Mucosa of rectum (tissue), 2 donors: Measurements from ENCODE around the gene SOD2.
"Not testable (repeated sequence)": the region's sequence is repeated elsewhere in the genome, so short reads cannot be mapped to it uniquely, and the experiment has no call there.

Source experiments
- H3K27ac ChIP-seq, 2 donors: one replicate each; pipeline ENCODE4 v1.7.0; 2013; ENCODE audit warnings: inconsistent platforms in 2 of 2, low read depth in 2 of 2, low read length in 2 of 2
- H3K27me3 ChIP-seq, 2 donors: one replicate each; pipeline ENCODE4 v1.7.0; 2013; ENCODE audit warnings: low read length in 2 of 2; ENCODE audit not compliant: control insufficient read depth in 2 of 2, insufficient read depth in 2 of 2
- H3K36me3 ChIP-seq, 2 donors: one replicate each; pipeline ENCODE4 v1.7.0; 2013; ENCODE audit warnings: low read length in 2 of 2; ENCODE audit not compliant: control insufficient read depth in 2 of 2, insufficient read depth in 2 of 2
- H3K4me1 ChIP-seq, 2 donors: one replicate each; pipeline ENCODE4 v1.7.0; 2013; ENCODE audit warnings: low read length in 2 of 2, mild to moderate bottlenecking in 1 of 2; ENCODE audit not compliant: control insufficient read depth in 2 of 2, insufficient read depth in 2 of 2
- H3K4me3 ChIP-seq, 2 donors: one replicate each; pipeline ENCODE4 v1.7.0; 2013; ENCODE audit warnings: low read length in 2 of 2
- H3K9ac ChIP-seq, 2 donors: one replicate each; pipeline ENCODE4 v1.7.0; 2013; ENCODE audit warnings: low read length in 2 of 2, low read depth in 1 of 2, mild to moderate bottlenecking in 1 of 2
- H3K9me3 ChIP-seq, 2 donors: one replicate each; pipeline ENCODE4 v1.7.0; 2013; ENCODE audit warnings: low read length in 2 of 2; ENCODE audit not compliant: control insufficient read depth in 2 of 2
- donor health status: healthy.
- donor health status: Normal muscosa, but diverticular disease.

The SOD2 gene

GRCh38 chr6:159693128-159693893, at the start of gene SOD2:
TSS of gene SOD2 (minus strand) at chr6:159693241. CDS start at chr6:159693167, 74 bp downstream.
- H3K4me1 ChIP-seq: peaks cover 22 to 24% of the 10 kb centered on the region in 2 donors

DNA sequence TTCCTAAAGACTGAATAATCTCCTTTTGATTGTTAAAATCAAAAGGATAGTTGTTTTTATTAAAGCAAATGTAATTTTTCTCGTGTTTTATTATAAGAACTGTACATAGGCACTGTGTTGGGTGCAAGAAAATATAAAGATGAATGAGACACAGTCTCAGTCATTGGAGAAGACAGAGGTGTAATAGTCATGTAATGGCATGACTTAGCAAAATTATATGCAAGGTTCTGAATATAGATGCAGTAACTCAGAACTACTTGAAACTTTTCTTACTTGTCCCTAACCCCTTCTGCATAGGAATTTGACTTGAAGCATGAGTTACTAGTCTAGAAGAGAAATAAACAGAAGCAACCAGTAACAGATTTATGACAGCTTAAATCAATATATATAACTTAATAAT, 49.1 kb upstream of the SOD2 start:
- H3K4me1 ChIP-seq: no peaks in the 10 kb centered on the region
- H3K4me3 ChIP-seq: no peak overlapping the region
- H3K9ac ChIP-seq: no peak overlapping the region
- peaks cover 64 to 73% of the 10 kb centered on the region in 2 donors for H3K36me3 ChIP-seq
- H3K27me3 ChIP-seq: no peaks in the 10 kb centered on the region
- no peak overlapping the region for H3K27ac ChIP-seq
- H3K9me3 ChIP-seq: no peaks in the 10 kb centered on the region

More at GRCh38 chr6:159693128-159693893, at the start of gene SOD2:
- Histone ChIP-seq H3K9ac (peak within 1 kb of the TSS; percentile 69 to 97), H3K27ac (peak within 1 kb of the TSS; percentile 96 to 97), H3K9me3 (no peaks in the 10 kb centered on the region), H3K4me3 (peak within 1 kb of the TSS; percentile 79 to 85), H3K36me3 (peaks cover 6 to 10% of the 10 kb centered on the region in 2 donors), H3K27me3 (no peaks in the 10 kb centered on the region)

- H3K36me3 ChIP-seq: peaks cover 39 to 51% of the 10 kb centered on the region in 2 donors
- H3K9me3 ChIP-seq: no peaks in the 10 kb centered on the region
- H3K4me3 ChIP-seq: no peak overlapping the region
- H3K9ac ChIP-seq: no peak overlapping the region
- H3K27me3 ChIP-seq: no peaks in the 10 kb centered on the region
- no peaks in the 10 kb centered on the region for H3K4me1 ChIP-seq
- no peak overlapping the region for H3K27ac ChIP-seq
Observed at GRCh38 chr6:159739341-159739740, 46.3 kb upstream of the SOD2 start.

- H3K36me3 ChIP-seq: peaks cover 18 to 29% of the 10 kb centered on the region in 2 donors
- no peaks in the 10 kb centered on the region for H3K9me3 ChIP-seq
- H3K9ac ChIP-seq: no peak overlapping the region
- H3K4me3 ChIP-seq: no peak overlapping the region
- no peak overlapping the region for H3K27ac ChIP-seq
- no peaks in the 10 kb centered on the region for H3K27me3 ChIP-seq
- H3K4me1 ChIP-seq: no peaks in the 10 kb centered on the region
Observed at GRCh38 chr6:159736908-159737307, 43.9 kb upstream of the SOD2 start.

DNA sequence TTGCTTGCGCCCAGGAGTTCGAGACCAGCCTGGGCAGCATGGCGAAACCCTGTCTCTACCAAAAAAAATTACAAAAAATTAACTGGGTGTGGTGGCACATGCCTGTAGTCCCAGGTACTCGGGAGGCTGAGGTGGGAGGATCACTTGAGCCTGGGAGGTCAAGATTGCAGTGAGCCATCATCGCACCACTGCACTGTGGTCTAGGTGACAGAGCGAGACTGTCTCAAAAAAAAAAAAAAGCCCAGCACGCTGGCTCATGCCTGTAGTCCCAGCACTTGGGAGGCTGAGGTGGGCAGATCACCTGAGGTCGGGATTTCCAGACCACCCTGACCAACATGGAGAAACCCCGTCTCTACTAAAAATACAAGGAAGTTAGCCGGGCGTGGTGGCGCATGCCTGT, 40.4 kb upstream of the SOD2 start:
- H3K4me1 ChIP-seq: peaks cover 12 to 13% of the 10 kb centered on the region in 2 donors
- not testable (repeated sequence) for H3K9me3 ChIP-seq, H3K27me3 ChIP-seq, H3K36me3 ChIP-seq, H3K27ac ChIP-seq, H3K4me3 ChIP-seq, H3K9ac ChIP-seq

DNA sequence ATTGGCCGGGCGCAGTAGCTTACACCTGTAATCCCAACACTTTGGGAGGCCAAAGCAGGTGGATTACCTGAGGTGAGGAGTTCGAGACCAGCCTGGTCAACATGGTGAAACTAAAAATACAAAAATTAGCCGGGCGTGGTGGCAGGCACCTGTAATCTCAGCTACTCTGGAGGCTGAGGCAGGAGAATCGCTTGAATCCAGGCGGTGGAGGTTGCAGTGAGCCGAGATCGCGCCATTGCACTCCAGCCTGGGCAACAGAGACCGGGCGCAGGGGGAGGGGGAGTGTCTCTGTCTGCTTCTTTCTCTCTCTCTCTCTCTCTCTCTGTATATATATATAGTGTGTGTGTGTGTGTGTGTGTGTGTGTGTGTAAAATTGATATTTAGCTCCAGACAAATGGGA, 39.5 kb upstream of the SOD2 start:
- peaks cover 12 to 14% of the 10 kb centered on the region in 2 donors for H3K4me1 ChIP-seq

DNA sequence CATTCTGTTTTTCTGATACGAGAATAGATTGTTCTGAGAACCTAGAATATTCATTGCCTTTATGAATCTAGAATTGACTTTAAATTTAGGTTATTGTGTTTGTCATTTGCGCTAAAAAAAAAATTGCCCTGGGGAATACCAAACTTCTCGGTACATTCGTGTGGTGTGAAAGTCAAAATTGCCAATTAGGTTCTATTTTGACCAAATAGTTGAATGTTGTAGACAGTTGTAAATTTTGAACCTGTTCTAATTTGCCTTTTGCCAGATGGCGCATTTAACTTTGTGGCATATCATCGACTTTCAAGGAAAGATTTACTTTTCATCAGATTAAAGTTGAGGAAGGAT, 37.3 kb upstream of the SOD2 start:
- Histone ChIP-seq H3K9ac (no peak overlapping the region), H3K4me3 (no peak overlapping the region), H3K4me1 (peaks cover 18 to 24% of the 10 kb centered on the region in 2 donors), H3K27ac (no peak overlapping the region), H3K27me3 (no peaks in the 10 kb centered on the region), H3K36me3 (no peaks in the 10 kb centered on the region), H3K9me3 (no peaks in the 10 kb centered on the region)

More for the DNA sequence above, 39.5 kb upstream of the SOD2 start:
- not testable (repeated sequence) for H3K36me3 ChIP-seq, H3K9ac ChIP-seq, H3K27me3 ChIP-seq, H3K27ac ChIP-seq, H3K4me3 ChIP-seq, H3K9me3 ChIP-seq

DNA sequence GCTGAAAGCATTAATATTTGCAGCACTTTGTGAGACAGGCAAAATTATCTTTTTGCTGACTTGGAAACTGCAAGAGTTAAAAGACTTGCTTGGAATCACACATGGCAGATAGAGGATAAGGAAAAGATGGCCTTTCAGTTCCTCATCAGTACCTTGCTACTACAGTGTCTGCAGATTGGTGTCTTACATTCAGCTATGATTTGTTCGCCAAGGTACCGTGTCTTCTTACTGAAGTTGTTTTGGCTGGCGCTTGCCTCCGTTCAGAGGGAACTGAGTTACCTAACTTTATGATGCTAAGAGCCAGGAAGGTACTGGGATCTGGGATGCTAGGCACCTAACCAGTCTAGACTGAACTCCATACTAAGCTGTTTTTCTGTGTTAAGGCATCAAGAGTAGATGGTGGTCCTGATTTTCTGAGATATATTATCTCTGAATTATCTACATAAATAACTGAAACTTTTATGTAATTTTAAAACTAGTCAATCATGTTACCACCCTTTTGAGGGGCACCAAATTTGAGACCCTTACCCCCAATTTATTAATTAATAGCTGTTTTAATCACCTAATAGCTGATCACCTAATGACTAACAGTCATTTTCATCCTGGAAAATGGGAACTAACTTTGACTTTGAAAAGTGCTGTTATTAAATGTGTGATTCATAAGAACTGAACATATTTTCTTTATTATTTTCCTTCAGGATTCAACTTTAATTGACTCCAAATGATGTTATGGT, 36.7 kb upstream of the SOD2 start:
- Histone ChIP-seq H3K9me3 (no peaks in the 10 kb centered on the region), H3K4me3 (peak overlapping the region; percentile 21 to 97), H3K4me1 (peaks cover 18 to 24% of the 10 kb centered on the region in 2 donors), H3K9ac (no peak overlapping the region), H3K27me3 (no peaks in the 10 kb centered on the region), H3K36me3 (no peaks in the 10 kb centered on the region), H3K27ac (no peak overlapping the region)

DNA sequence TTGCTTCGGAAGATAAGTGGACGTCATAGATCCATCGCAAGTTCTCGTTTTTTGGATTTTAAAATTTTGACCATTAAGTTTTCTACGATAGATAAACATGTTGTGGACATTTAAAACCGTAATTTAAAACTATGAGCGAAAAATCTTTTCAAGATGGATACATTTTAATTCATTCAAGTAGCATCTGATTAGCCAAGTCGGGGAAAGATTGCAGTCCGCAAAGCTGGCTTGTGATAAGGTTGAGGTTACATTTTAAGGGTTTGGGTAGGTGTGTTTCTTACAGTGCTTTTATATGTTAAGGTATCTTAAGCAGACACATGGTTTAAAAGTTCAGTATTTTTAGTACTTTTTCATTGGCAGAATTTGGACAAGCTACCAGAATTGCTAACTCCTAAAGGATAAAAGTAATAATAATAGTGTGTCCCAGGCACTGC, 35.5 kb upstream of the SOD2 start:
- Histone ChIP-seq H3K27ac (peak overlapping the region; percentile 100), H3K4me1 (peaks cover 18 to 24% of the 10 kb centered on the region in 2 donors), H3K4me3 (peak overlapping the region; percentile 96 to 97), H3K27me3 (no peaks in the 10 kb centered on the region), H3K36me3 (peaks cover 0 to 3% of the 10 kb centered on the region in 2 donors), H3K9ac (peak overlapping the region; percentile 98 to 99), H3K9me3 (no peaks in the 10 kb centered on the region)

GRCh38 chr6:159727717-159728445, 34.8 kb upstream of the SOD2 start:
- Histone ChIP-seq H3K36me3 (peaks cover 0 to 8% of the 10 kb centered on the region in 2 donors), H3K9ac (peak overlapping the region; percentile 98 to 99), H3K9me3 (no peaks in the 10 kb centered on the region), H3K27ac (peak overlapping the region; percentile 100), H3K27me3 (no peaks in the 10 kb centered on the region), H3K4me3 (peak overlapping the region; percentile 96 to 97), H3K4me1 (peaks cover 18 to 24% of the 10 kb centered on the region in 2 donors)
